Breast epithelium (tissue), 4 donors: Measurements from ENCODE around the gene GLIS1. TPM values are rescaled to one million over a fixed set of nuclear protein-coding genes. Genes with fewer than 3 reads are reported as not detected.

ENCODE experiments used
- DNase-seq, 2 donors: peaks; one replicate each; pipeline ENCODE4 v3.0.0-alpha.2; 2019; ENCODE audit warnings: low spot score in 2 of 2
- H3K27ac ChIP-seq, 2 donors: fragments of 200-600 bp; sonication (generic) in 1 of 2; one replicate each; pipeline ENCODE4 v1.5.1; 2016 to 2019; ENCODE audit warnings: mild to moderate bottlenecking in 1 of 2
- H3K27me3 ChIP-seq, 2 donors: fragments of 200-600 bp; sonication (generic) in 1 of 2; one replicate each; pipeline versions ENCODE4 v1.5.1 to v1.6.0; 2017 to 2019; ENCODE audit warnings: control low read depth in 1 of 2, mild to moderate bottlenecking in 1 of 2
- H3K36me3 ChIP-seq: fragments of 200-600 bp; one replicate; pipeline ENCODE4 v1.5.1; 2019
- H3K4me1 ChIP-seq, 2 donors: fragments of 200-600 bp; sonication (generic); one replicate each; pipeline ENCODE4 v1.5.1; 2016 to 2019; ENCODE audit warnings: control low read depth in 1 of 2
- H3K4me3 ChIP-seq, 3 donors: fragments of 200-600 bp; sonication (generic); 1 replicate in 2 of 3; 2 replicates in 1 of 3; pipeline ENCODE4 v1.5.1; 2016 to 2019; ENCODE audit warnings: mild to moderate bottlenecking in 3 of 3, moderate library complexity in 2 of 3
- H3K9me3 ChIP-seq, 2 donors: fragments of 200-600 bp; sonication (generic) in 1 of 2; one replicate each; pipeline ENCODE4 v1.5.1; 2016 to 2019; ENCODE audit warnings: control low read depth in 1 of 2
- POLR2A ChIP-seq: fragments of 450-650 bp; IDR thresholded peaks from one replicate; pipeline ENCODE4 v1.6.1; 2016; ENCODE audit warnings: antibody characterized with exemption, mild to moderate bottlenecking, moderate library complexity
- POLR2AphosphoS5 ChIP-seq, 3 donors: sonication (generic); formaldehyde crosslinking; IDR thresholded peaks; one replicate each; pipeline ENCODE4 v1.6.1; 2017; ENCODE audit warnings: antibody characterized with exemption in 3 of 3
- intact Hi-C: fragments of 100-400 bp; cut with DNase I; formaldehyde crosslinking; loops from one replicate; pipeline ENCODE4 v1.15.1; 2023; ENCODE audit warnings: low total_unique reads
- total RNA-seq, 3 donors: library from RNA; depleted of rRNA; stranded (reverse); fragments of >200 nt; gene quantifications; one replicate each; pipeline ENCODE4 v1.1.0, GENCODE V29; 2016
- TF ChIP-seq, protein P1 (sequence below), 3 donors: fragments of 450-650 bp; IDR thresholded peaks; one replicate each; pipeline ENCODE4 v1.5.1; 2016 to 2017; ENCODE audit warnings: antibody characterized with exemption in 3 of 3, mild to moderate bottlenecking in 3 of 3, moderate library complexity in 3 of 3

GLIS1 gene
- total RNA-seq, 3 donors from 2014 or later: 0.16 to 2.0 (median 0.59) TPM

DNA sequence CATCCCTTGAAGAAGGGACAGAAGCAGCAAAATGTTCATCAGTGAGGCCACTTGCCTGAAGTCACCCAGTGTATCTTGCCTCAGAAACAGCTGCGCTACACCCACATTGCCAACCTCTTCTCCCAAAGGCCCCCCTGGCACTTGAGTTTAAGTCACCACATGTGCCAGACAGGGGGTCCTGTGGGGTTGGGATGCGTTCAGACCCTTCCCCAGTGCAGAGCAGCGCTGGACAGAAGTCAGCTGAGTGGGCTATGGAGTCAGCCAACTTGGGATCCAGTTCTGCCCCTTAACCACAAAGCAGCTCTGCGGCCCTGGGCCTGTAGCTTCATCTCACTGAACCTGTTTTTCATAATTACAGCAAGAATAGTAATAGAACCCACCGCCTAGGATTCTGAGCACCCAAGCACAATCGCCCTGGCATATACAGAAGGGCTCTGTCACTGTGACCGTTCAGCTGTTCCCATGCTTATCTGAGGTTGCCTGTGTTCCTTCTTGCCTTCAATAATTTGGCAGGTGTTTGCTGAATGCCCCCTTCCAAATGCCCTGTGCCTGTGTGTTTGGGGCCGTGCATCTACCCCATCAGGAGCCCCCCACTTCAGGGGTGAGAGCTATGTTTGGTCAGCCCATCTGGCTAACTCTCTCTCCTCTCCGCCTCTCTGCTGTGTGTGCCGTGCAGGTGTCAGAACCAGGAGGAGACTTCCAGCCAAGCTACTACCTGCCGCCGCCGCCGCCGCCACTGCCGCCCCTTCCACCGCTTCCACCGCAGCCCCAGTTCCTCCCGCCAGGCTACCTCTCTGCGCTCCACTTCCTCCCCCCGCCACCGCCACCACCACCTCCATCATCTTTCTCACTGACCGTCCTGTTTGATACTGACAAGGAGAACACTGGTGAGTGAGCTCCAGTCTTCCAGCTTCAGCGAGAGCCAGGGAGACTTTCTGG, 274.7 kb downstream of the GLIS1 start:
- no peaks in the 10 kb centered on the region for H3K4me1 ChIP-seq
- no peaks in the 10 kb centered on the region for H3K36me3 ChIP-seq
- no peaks in the 10 kb centered on the region for H3K27me3 ChIP-seq
- no peak overlapping the region for H3K27ac ChIP-seq
- intact Hi-C loops: no loop called here
- H3K9me3 ChIP-seq: no peaks in the 10 kb centered on the region
- no peak for DNase-seq
- TF ChIP-seq POLR2A: no peak
- TF ChIP-seq POLR2AphosphoS5 (IDR thresholded peaks at IDR 0.05): no peak
- TF ChIP-seq, protein P1, sequence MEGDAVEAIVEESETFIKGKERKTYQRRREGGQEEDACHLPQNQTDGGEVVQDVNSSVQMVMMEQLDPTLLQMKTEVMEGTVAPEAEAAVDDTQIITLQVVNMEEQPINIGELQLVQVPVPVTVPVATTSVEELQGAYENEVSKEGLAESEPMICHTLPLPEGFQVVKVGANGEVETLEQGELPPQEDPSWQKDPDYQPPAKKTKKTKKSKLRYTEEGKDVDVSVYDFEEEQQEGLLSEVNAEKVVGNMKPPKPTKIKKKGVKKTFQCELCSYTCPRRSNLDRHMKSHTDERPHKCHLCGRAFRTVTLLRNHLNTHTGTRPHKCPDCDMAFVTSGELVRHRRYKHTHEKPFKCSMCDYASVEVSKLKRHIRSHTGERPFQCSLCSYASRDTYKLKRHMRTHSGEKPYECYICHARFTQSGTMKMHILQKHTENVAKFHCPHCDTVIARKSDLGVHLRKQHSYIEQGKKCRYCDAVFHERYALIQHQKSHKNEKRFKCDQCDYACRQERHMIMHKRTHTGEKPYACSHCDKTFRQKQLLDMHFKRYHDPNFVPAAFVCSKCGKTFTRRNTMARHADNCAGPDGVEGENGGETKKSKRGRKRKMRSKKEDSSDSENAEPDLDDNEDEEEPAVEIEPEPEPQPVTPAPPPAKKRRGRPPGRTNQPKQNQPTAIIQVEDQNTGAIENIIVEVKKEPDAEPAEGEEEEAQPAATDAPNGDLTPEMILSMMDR (IDR thresholded peaks at IDR 0.05): no peak
- H3K4me3 ChIP-seq: no peak overlapping the region

DNA sequence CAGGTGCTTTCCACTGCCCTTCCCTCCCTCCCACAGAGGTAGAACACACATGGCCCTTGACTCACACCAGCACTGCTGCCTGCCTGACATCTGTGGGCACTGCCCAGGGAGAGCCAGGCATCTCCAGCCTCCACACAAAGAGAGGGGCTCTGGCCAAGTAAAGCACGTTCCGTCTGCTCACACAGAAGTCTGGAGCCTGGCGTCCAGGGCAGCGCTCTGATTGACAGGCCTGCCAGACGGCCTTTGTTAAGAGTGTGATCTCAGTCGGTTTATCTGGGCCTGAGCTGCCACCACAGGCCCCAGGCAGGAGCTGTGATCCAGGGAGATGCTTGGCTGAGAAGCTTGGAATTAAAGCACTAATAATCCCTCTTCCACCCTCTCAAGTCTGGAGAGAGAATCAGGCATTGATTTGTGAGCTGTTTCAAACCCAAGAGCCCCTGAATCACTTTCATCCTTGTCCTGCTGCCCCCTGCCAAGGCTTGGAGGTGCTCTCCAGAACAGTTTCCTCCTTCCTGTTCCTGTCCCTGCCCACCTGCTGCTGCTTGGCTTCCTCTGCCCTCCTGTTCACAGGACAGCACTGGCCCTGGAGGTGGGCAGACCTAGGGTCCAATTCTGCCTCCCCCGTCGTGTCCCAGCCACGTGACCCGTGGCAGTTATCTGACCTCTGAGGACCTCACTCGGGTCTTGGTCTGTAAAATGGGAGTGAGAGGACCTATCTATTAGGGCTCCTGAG, 276.0 kb downstream of the GLIS1 start:
- no peaks in the 10 kb centered on the region for H3K4me1 ChIP-seq
- no peaks in the 10 kb centered on the region for H3K27me3 ChIP-seq
- no peak for DNase-seq
- intact Hi-C loops: no loop called here
- H3K36me3 ChIP-seq: no peaks in the 10 kb centered on the region
- no peak overlapping the region for H3K4me3 ChIP-seq
- H3K9me3 ChIP-seq: no peaks in the 10 kb centered on the region
- TF ChIP-seq POLR2A (no peak), POLR2AphosphoS5 (IDR thresholded peaks at IDR 0.05) (no peak)
- TF ChIP-seq, protein P1 (IDR thresholded peaks at IDR 0.05): no peak
- no peak overlapping the region for H3K27ac ChIP-seq

DNA sequence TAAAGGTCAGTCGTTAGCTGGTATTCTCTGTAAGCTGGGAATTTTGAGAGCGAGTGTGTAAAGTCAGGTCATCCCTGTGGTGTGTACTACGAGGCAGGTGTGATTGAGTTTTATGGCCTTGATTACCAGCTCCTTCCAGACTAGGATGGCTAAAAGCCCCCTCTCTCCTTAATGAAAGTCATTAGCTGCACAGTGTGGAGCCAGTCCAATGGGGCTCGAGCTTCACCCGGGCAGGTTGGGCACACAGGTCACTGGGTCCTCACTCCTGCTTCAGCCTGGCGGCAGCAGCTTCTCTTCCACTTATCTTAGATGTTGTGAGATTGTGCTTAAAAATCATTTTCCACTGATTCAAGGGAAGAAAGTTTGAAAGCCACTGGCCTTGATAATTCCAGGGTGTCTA, 276.8 kb downstream of the GLIS1 start:
- Histone ChIP-seq H3K4me1 (no peaks in the 10 kb centered on the region), H3K27me3 (no peaks in the 10 kb centered on the region), H3K36me3 (no peaks in the 10 kb centered on the region), H3K9me3 (no peaks in the 10 kb centered on the region), H3K4me3 (no peak overlapping the region), H3K27ac (no peak overlapping the region)
- no peak for DNase-seq
- intact Hi-C loops: no loop called here
- TF ChIP-seq POLR2AphosphoS5 (IDR thresholded peaks at IDR 0.05) (no peak), POLR2A (no peak)
- TF ChIP-seq, protein P1 (IDR thresholded peaks at IDR 0.05): no peak

DNA sequence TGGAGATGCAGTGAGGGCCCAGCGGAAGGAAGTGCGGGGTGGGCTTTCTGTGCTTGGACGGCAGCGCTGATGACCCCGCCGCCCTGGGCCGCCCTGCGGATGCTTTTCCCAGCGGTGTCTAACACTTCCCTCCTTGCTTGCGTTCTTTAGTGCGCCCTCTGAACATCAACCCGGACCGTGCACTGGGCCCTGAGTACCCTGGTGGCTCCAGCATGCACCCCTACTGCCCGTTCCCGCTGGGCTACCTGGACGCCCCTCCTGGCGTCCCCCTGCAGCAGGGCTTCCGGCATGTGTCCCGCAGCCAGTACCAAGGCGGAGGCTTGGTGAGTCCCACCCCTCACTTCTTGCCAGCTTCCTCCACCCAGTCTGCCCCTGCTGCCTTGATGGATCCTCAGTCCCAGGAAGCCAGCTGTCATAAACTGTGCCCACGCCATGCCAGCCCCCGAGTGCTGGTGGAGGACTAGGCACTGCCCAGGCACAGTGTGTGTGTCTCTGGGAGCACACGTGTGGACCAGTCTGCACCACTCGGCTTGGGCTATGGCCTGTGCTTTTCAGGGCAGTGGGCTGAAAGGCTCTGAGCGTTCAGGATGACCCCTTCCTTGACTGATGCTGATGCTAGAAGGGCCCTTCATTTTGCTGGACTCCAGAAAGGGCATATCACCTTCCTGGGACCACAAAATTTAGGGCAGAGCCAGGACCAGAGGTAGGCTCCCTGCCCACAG, 277.5 kb downstream of the GLIS1 start:
- TF ChIP-seq POLR2A: no peak
- no peak for TF ChIP-seq POLR2AphosphoS5 (IDR thresholded peaks at IDR 0.05)
- TF ChIP-seq, protein P1 (IDR thresholded peaks at IDR 0.05): no peak
- Histone ChIP-seq H3K9me3 (no peaks in the 10 kb centered on the region), H3K4me1 (no peaks in the 10 kb centered on the region), H3K36me3 (no peaks in the 10 kb centered on the region), H3K27ac (no peak overlapping the region), H3K4me3 (no peak overlapping the region), H3K27me3 (no peaks in the 10 kb centered on the region)
- intact Hi-C loops: no loop called here
- no peak for DNase-seq
